Adipose tissue (tissue), 3 donors: Measurements from ENCODE around the gene SDC1. TPM values are rescaled to one million over a fixed set of nuclear protein-coding genes. Genes with fewer than 3 reads are reported as not detected.

Experiments
- H3K27ac ChIP-seq: one replicate; pipeline ENCODE4 v1.5.1; 2013; ENCODE audit warnings: low read depth, low read length
- WGBS, 3 donors: extraction: QIAGEN DNeasy Blood & Tissue Kit; methylation state at CpG; one replicate each; pipeline ENCODE4 v1.1.7; 2013; 5-methylcytosine and 5-hydroxymethylcytosine counted together
- polyA plus RNA-seq, 3 donors: library from polyadenylated mRNA; stranded (reverse); fragments of 200-250 nt; gene quantifications; one replicate each; pipeline ENCODE4 v1.2.3, GENCODE V29; 2013
- donor health status: healthy with polysubstance abuse.
- donor health status: Bipolar disorder and iron deficiency.
- donor health status: healthy.

Gene SDC1
- polyA plus RNA-seq, 3 donors: 1.5 to 6.0 (median 2.8) TPM

DNA sequence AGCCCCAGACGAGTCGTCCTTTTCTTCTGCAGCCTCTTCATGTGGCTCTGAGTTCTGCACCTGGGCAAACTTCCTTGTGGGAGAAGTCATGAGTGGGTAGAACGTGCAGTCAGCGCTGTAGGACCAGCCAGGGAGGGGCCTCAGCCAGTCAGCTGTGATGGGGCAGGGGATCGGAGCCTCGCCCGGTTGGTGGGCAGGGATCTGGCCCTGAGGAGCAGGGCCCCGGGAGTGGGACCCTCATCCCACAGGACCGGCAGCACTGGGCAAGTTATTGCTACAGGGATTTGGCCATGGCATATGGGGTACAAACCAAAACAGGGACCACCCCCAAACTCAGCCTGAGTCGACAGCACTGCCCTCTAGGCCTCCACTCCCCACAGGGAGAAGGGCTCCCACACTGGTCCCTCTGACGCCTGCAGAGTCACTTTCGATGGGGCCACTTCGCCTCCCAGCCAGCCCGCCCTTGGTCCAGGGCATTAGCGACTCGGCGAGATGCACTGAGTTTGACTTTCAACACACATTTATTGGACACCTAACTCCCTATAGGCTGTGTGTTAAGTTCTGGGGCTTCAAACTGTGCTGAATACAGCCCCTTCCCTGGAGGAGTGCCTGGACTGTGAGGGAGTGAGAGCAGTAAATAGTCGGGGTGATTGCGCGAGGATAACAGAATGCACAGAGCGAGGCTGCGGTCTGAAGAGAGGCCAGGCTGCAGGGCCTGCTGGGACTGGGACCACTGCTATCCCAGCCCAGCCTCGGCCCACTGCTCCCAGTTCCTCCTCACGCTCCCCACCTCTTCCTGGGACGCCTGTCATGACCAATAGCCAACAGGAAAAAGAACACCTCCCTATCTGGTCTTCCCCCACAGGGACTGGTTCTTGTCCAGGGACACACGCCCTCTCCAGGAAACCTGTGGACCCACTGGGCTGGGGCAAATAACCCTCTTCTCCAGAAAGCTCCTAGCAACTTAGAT lies 55.9 kb downstream of the SDC1 start:
- WGBS, 3 donors: 86 to 88% (median 88%) methylated on average over 26 of the region's 26 CpGs
- H3K27ac ChIP-seq: no peak overlapping the region

DNA sequence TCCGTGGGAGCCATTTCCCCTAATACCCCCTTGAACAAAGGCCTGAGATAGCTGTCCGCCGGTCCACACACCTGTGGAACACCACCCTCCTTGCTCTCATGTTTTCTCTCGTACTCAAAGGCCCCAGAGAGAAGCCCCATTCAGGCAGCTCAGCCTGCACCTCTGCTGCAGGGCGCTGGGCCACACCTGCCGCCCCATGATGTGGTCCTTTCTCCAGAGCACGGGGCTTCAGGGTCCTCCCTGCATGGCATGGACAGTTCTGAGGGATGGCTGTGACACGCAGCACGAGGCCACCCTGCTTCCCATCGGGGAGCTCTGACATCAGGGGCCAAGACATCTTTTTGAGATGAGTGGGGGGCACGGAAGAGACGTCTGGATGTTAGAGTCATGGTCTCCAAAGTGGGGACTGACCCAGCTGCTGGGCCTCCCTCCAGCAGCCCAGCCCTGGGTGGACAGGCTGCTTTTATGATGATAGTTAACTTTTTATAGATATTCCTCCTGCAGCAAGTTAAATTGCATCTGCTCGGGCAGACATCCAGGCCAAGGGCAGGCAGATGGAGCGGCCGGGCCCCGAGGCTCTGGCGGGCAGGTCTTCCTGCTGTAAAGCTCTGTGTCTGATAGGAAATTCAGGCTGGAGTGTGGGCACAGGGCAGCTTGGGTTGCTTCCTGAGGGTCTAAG lies 56.7 kb downstream of the SDC1 start:
- no peak overlapping the region for H3K27ac ChIP-seq
- WGBS, 3 donors: 82 to 84% (median 83%) methylated on average over 17 of the region's 17 CpGs

GRCh38 chr2:20167356-20167755 lies 57.6 kb downstream of the SDC1 start:
- 79 to 85% (median 82%) methylated on average over 4 of the region's 4 CpGs for WGBS, 3 donors
- H3K27ac ChIP-seq: no peak overlapping the region

- H3K27ac ChIP-seq: no peak overlapping the region
- WGBS, 3 donors: 68 to 84% (median 81%) methylated on average over 9 of the region's 9 CpGs
Observed at GRCh38 chr2:20165677-20166509, 59.0 kb downstream of the SDC1 start.

DNA sequence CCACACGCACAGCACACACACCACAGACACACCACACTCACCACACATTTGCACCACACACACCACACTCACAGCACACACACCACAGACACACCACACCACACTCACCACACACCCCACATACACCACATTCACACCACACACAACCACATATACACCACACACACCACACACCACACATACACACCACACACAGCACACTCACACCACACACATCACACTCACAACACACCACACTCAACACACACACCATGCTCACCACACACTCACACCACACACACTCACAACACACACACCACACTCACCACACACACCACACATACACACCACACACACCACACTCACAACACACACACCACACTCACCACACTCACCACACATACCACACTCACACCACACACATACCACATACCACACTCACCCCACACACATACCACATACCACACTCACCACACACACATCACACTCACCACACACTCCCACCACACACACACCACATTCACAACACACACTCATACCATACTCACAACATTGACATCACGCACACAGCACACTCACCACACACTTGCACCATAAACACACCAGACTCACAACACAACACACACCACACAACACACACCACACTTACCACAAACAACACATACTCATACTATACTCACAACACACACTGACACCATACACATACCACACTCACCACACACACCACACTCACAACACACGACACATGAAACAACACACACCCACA lies 60.0 kb downstream of the SDC1 start:
- H3K27ac ChIP-seq: no peak overlapping the region
- 85 to 94% (median 89%) methylated on average over 3 of the region's 3 CpGs for WGBS, 3 donors

- 61 to 72% (median 65%) methylated on average over 10 of the region's 10 CpGs for WGBS, 3 donors
- H3K27ac ChIP-seq: no peak overlapping the region
Observed at GRCh38 chr2:20164061-20164733, 60.7 kb downstream of the SDC1 start.

DNA sequence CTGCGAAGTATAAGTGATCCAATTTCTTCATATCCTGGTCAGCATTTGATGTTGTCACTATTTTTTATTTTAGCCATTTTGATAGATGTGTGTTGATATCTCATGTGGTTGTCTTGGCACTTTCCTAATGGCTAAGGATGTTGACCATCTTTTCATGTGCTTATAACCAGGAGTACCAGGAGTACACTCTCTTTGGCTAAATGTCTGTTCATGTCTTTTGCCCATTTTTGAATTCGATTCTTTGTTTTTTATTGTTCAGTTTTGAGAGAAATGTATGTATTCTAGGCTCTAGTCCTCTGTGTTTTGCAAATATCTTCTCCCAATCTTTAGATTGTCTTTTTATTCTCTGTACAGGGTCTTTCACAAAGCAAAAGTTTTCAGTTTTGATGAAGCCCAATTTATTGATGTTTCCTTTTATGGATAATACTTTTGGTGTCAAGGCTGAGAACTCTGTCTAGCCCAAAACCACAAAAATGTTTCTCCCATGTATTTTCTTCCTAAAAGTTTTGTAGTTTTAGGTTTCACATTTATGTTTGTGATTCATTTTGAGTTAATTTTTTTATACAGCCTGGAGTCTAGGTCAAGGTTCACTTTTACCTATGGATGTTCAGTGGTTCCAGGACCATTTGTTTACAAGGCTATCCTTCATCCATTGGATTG lies 65.4 kb downstream of the SDC1 start:
- WGBS, 3 donors: 92 to 94% (median 93%) methylated on average over 2 of the region's 2 CpGs
- no peak overlapping the region for H3K27ac ChIP-seq

DNA sequence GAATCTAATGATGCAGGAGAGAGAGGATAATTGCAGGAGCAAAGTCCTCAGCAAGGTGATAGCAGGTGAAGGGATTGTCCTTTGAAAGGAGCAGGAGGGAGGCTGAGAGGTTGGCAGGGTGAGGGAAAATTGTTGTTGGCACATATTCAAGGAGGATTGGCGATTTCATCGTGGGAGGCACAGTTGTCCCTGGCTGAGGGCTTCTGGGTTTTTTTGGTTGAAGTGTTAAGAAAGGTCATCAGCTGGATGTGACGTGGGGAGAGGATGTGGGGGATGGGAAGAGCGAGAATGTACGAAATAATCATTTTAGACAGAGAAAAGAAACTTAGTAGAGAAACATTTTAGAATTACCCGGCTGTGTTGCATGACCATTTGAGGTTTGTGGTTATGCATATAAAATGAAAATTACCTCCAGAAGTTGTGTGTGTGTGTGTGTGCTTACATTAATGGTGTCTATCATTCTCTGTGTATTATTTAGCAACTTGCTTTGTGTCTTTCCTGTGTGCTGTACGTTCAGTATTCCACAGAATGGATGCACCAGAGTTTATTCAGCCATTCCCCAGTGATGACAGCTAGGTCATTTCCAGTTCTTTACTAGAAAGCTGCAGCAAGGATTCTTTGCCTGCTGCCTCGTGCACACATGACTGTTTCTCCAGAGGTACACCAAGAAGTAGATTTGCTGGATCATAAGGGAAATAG lies 67.6 kb downstream of the SDC1 start:
- WGBS, 3 donors: 37 to 42% (median 39%) methylated on average over 8 of the region's 8 CpGs
- no peak overlapping the region for H3K27ac ChIP-seq

- WGBS, 3 donors: 58 to 88% (median 66%) methylated on average over 3 of the region's 3 CpGs
- H3K27ac ChIP-seq: no peak overlapping the region
Observed at GRCh38 chr2:20156836-20157192, 68.1 kb downstream of the SDC1 start.

GRCh38 chr2:20156076-20156759 lies 68.7 kb downstream of the SDC1 start:
- no peak overlapping the region for H3K27ac ChIP-seq
- 95 to 96% (median 95%) methylated on average over 3 of the region's 3 CpGs for WGBS, 3 donors

- WGBS, 3 donors: 81 to 85% (median 81%) methylated on average over 5 of the region's 5 CpGs
- no peak overlapping the region for H3K27ac ChIP-seq
Observed at GRCh38 chr2:20153131-20153851, 71.6 kb downstream of the SDC1 start.

DNA sequence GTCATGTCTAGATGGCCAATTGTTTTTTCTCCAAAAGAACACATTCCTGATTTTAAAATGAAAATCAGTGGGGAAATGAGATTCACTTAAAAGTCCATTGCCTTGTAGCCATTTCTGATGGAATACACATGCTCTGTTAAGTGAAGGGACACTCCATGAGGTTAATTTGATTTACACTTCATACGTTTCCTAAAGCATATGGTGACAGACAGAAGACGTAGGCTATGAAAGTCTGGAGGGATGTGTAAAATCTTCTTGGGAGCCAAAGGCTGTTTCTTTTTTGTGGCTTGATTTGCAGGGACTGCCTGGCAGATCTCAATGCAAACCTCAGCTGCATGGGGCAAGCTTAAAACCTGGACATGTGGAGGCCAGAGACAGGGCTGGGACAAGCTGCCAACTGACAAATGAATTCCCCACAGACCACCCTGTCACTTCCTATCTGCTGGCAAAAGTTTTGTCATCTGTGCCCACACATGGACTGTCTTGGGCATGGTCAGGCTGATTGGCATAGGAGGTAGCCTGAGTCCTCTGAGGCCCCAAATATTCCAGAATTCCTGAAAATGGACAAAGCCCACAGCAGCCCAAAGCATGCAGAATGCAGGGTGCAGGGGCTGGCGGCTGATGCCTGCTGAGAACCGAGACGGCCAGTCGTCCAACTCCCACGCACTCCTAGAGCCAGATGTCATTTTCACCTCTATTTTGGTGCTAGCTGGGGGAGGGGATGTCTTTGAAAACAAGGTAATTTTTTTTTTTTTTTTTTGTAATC lies 73.9 kb downstream of the SDC1 start:
- WGBS, 3 donors: 59 to 70% (median 69%) methylated on average over 7 of the region's 7 CpGs
- no peak overlapping the region for H3K27ac ChIP-seq
